Tibial artery (tissue), 4 donors: ENCODE data around the gene SMYD3.

ENCODE experiments used
- DNase-seq, 2 donors: peaks; one replicate each; pipeline ENCODE4 v3.0.0-alpha.2; 2019
- H3K27ac ChIP-seq, 2 donors: fragments of 200-600 bp; sonication (generic) in 1 of 2; 1 replicate in 1 of 2; 2 replicates in 1 of 2; pipeline ENCODE4 v1.5.1; 2018 to 2019; ENCODE audit warnings: mild to moderate bottlenecking in 1 of 2
- H3K27me3 ChIP-seq, 2 donors: fragments of 200-600 bp; sonication (generic) in 1 of 2; one replicate each; pipeline versions ENCODE4 v1.5.1 to v1.6.0; 2016 to 2019
- H3K36me3 ChIP-seq, 3 donors: fragments of 200-600 bp; sonication (generic) in 2 of 3; one replicate each; pipeline ENCODE4 v1.5.1; 2016 to 2019; ENCODE audit warnings: mild to moderate bottlenecking in 2 of 3
- H3K4me1 ChIP-seq, 4 donors: fragments of 200-600 bp; sonication (generic) in 2 of 4; 1 replicate in 3 of 4; 2 replicates in 1 of 4; pipeline ENCODE4 v1.5.1; 2016 to 2019
- H3K4me3 ChIP-seq, 2 donors: fragments of 200-600 bp; sonication (generic) in 1 of 2; 1 replicate in 1 of 2; 2 replicates in 1 of 2; pipeline ENCODE4 v1.5.1; 2018 to 2019; ENCODE audit warnings: mild to moderate bottlenecking in 2 of 2
- H3K9me3 ChIP-seq, 3 donors: fragments of 200-600 bp; sonication (generic) in 1 of 3; one replicate each; pipeline ENCODE4 v1.5.1; 2016 to 2019
- intact Hi-C: fragments of 100-400 bp; cut with DNase I; formaldehyde crosslinking; loops from one replicate; pipeline ENCODE4 v1.15.0; 2023; ENCODE audit warnings: low total_unique reads
- TF ChIP-seq, protein P1 (sequence below), 2 experiments: fragments of 200-600 bp in 1 of 2; fragments of 450-650 bp in 1 of 2; IDR thresholded peaks; one replicate each; pipeline ENCODE4 v1.5.1; 2017 to 2019; ENCODE audit warnings: antibody characterized with exemption in 2 of 2, mild to moderate bottlenecking in 1 of 2, moderate library complexity in 1 of 2

The SMYD3 gene

DNA sequence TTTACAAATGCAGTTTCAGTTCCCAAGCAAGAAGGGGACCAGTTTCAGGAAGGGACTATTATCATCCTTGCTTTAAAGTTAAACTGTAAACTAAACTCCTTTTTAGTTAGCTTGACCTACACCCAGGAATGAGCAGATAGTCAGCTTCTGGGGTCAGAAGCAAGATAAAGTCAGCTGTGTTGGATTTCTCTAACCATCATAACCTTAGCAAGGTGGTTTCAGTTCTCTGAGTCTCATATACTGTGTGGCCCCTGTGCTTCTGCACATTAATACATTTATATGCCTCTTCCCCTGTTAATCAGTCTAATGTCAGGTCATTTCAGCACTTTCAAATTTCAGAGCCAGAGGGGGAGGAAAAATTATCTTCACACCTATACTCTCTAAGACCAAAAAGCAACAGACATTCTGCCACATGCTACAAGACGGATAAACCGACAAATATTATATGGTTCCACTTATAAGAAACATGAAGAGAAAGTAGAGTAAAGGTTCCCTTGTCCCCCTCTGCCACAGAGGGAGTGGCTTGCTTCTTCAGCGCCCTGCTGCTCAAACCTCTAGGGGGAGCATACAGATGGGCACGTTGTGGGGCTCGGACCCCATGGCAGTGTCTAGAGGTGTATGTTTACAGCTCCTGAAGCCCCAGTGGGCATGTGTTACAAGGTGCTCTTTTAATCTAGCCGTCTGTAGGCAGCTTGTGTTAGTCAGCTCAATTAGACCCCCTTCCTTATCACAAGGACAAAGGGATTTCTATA lies 89.1 kb downstream of the SMYD3 start:
- Histone ChIP-seq H3K9me3 (peaks cover 0 to 13% (median 0%) of the 10 kb centered on the region in 3 donors), H3K4me3 (no peak overlapping the region), H3K27me3 (no peaks in the 10 kb centered on the region), H3K36me3 (no peaks in the 10 kb centered on the region), H3K4me1 (no peaks in the 10 kb centered on the region), H3K27ac (no peak overlapping the region)
- TF ChIP-seq, protein P1, sequence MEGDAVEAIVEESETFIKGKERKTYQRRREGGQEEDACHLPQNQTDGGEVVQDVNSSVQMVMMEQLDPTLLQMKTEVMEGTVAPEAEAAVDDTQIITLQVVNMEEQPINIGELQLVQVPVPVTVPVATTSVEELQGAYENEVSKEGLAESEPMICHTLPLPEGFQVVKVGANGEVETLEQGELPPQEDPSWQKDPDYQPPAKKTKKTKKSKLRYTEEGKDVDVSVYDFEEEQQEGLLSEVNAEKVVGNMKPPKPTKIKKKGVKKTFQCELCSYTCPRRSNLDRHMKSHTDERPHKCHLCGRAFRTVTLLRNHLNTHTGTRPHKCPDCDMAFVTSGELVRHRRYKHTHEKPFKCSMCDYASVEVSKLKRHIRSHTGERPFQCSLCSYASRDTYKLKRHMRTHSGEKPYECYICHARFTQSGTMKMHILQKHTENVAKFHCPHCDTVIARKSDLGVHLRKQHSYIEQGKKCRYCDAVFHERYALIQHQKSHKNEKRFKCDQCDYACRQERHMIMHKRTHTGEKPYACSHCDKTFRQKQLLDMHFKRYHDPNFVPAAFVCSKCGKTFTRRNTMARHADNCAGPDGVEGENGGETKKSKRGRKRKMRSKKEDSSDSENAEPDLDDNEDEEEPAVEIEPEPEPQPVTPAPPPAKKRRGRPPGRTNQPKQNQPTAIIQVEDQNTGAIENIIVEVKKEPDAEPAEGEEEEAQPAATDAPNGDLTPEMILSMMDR (IDR thresholded peaks at IDR 0.05) = no peak
- DNase-seq = no peak
- intact Hi-C loops = no loop called here

DNA sequence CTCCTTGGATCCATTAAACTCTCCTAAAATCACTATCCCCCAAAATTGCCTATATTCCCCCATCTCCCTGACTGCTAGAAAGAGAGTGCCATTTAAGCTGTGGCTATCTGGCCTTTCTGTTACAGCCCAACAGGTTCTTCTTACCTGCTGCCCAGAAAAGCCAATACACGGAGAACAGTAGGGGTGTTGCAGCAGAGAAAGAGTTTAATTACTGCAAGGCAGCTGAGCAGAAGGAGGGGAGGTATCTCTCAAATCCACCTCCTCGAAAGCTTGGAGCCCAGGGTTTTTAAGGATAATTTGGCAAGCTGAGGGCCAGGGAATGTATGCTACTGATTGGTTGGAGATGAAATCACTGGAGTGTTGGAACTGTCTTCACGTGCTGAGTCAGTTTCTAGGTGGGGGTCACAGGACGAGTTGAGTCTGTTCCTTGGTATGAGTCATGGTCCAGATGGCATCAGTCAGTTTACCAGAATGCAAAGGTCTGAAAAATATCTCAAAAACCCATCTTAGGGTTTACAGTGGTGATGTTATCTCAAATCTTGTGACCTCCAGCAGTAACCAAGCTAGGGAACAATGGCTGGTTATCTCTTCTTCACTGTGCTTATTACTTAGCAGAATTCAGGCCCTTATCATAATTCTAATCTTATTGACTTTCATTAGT lies 89.8 kb downstream of the SMYD3 start:
- Histone ChIP-seq H3K27me3 (no peaks in the 10 kb centered on the region), H3K4me3 (no peak overlapping the region), H3K36me3 (no peaks in the 10 kb centered on the region), H3K9me3 (peaks cover 0 to 13% (median 0%) of the 10 kb centered on the region in 3 donors), H3K4me1 (no peaks in the 10 kb centered on the region), H3K27ac (no peak overlapping the region)
- TF ChIP-seq, protein P1 (IDR thresholded peaks at IDR 0.05) = no peak
- intact Hi-C loops = no loop called here
- DNase-seq = no peak

DNA sequence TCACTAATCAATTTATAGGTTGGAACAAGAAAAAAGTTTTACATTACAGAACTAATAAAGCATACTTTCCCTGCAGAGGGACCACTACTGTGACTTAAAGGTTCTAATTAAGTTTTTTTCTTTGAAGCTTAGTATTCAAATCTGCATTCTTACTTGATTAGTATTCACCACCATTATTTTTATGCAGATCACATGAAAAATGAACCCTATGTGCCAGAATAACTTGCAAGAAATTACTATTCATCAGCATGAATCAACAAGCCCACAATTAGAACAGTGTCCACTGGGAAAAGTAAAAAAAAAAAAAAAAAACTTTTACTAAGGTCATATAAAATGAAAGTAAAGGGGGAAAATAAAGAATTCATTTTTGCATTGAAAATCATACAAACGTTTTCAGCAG lies 90.8 kb downstream of the SMYD3 start:
- Histone ChIP-seq H3K9me3 (peaks cover 0 to 13% (median 0%) of the 10 kb centered on the region in 3 donors), H3K4me1 (no peaks in the 10 kb centered on the region), H3K27me3 (no peaks in the 10 kb centered on the region), H3K36me3 (no peaks in the 10 kb centered on the region), H3K4me3 (no peak overlapping the region), H3K27ac (no peak overlapping the region)
- DNase-seq = no peak
- TF ChIP-seq, protein P1 (IDR thresholded peaks at IDR 0.05) = no peak
- intact Hi-C loops = no loop called here

DNA sequence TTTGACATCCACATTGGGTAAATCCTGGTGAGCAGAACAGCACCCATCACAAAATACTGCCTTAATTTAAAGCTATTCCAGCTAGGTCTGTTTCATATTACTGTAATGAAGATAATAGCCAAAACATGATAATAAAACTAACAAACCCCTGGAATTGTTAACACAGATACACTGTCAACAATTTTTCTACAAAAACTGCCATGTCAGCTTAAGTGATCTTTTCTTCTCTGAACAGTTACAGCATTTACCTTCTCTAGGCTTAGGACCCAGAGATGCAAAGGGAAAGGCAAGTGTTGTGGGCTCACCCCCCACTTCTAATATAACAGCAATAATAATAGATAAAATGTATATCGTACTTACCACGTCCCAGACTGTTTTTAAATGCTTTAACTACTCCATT lies 92.1 kb downstream of the SMYD3 start:
- H3K27me3 ChIP-seq = no peaks in the 10 kb centered on the region
- DNase-seq = no peak
- peaks cover 0 to 13% (median 0%) of the 10 kb centered on the region in 3 donors for H3K9me3 ChIP-seq
- TF ChIP-seq, protein P1 (IDR thresholded peaks at IDR 0.05) = no peak
- H3K27ac ChIP-seq = no peak overlapping the region
- intact Hi-C loops = no loop called here
- no peak overlapping the region for H3K4me3 ChIP-seq
- H3K36me3 ChIP-seq = no peaks in the 10 kb centered on the region
- no peaks in the 10 kb centered on the region for H3K4me1 ChIP-seq

DNA sequence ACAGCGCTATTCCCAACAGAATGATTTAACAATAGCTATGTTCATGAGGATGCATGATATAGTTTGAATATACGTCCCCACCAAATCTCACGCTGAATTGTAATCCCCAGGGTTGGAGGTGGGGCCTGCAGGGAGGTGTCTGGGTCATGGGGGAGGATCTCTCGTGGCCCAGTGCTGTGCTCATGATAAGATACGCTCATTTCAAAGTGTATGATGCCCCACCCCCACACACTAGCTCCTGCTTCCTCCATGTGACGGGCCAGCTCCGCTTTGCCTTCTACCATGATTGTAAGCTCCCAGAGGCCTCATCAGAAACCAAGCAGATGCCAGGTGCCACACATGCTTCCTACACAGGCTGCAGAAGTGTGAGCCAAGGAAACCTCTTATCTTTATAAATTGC lies 93.6 kb downstream of the SMYD3 start:
- no peak for DNase-seq
- H3K4me1 ChIP-seq = no peaks in the 10 kb centered on the region
- no peak overlapping the region for H3K27ac ChIP-seq
- peaks cover 0 to 12% (median 0%) of the 10 kb centered on the region in 3 donors for H3K9me3 ChIP-seq
- no peaks in the 10 kb centered on the region for H3K27me3 ChIP-seq
- no peaks in the 10 kb centered on the region for H3K36me3 ChIP-seq
- TF ChIP-seq, protein P1 (IDR thresholded peaks at IDR 0.05) = no peak
- intact Hi-C loops = no loop called here
- no peak overlapping the region for H3K4me3 ChIP-seq
